NOMO-1 (cell line): ENCODE results near the gene HMGCR.

ENCODE experiments used
- DNase-seq, 2 experiments: peaks; one replicate each; lab custom pipeline; 2025; ENCODE audit not compliant: unreplicated experiment in 2 of 2; lab: John Stamatoyannopoulos, UW

Gene HMGCR

GRCh38 chr5:75340714-75341478 is 3.9 kb downstream of the HMGCR start:
- no peak for DNase-seq

- DNase-seq, result no peak
These were observed 4.9 kb downstream of the HMGCR start for GRCh38 chr5:75341934-75342333.

GRCh38 chr5:75342836-75343235 is 5.8 kb downstream of the HMGCR start:
- no peak for DNase-seq

- no peak for DNase-seq
These were observed 11.2 kb downstream of the HMGCR start for GRCh38 chr5:75348241-75348640.

GRCh38 chr5:75349663-75350062 is 12.6 kb downstream of the HMGCR start:
- no peak for DNase-seq

GRCh38 chr5:75351139-75351926 is 14.3 kb downstream of the HMGCR start:
- no peak for DNase-seq

- no peak for DNase-seq
These were observed 18.2 kb downstream of the HMGCR start for GRCh38 chr5:75355236-75355635.

- no peak for DNase-seq
These were observed 19.7 kb downstream of the HMGCR start for GRCh38 chr5:75356719-75357118.

GRCh38 chr5:75358117-75358516 is 21.1 kb downstream of the HMGCR start:
- no peak for DNase-seq

GRCh38 chr5:75361310-75361709 is 24.3 kb downstream of the HMGCR start:
- no peak for DNase-seq

GRCh38 chr5:75362474-75362975 is 25.5 kb downstream of the HMGCR start:
- DNase-seq, result no peak

- DNase-seq, result no peak
These were observed 26.1 kb downstream of the HMGCR start for GRCh38 chr5:75363111-75363510.

- DNase-seq, result no peak
These were observed 26.9 kb downstream of the HMGCR start for GRCh38 chr5:75363726-75364495.

GRCh38 chr5:75364571-75365280 is 27.7 kb downstream of the HMGCR start:
- DNase-seq, result no peak

GRCh38 chr5:75365740-75366139 is 28.7 kb downstream of the HMGCR start:
- DNase-seq, result no peak

GRCh38 chr5:75366787-75367186 is 29.8 kb downstream of the HMGCR start:
- no peak for DNase-seq

GRCh38 chr5:75367401-75367800 is 30.4 kb downstream of the HMGCR start:
- no peak for DNase-seq

GRCh38 chr5:75368391-75368790 is 31.4 kb downstream of the HMGCR start:
- no peak for DNase-seq

GRCh38 chr5:75373862-75374261 is 36.8 kb downstream of the HMGCR start:
- DNase-seq, result no peak

- DNase-seq, result no peak
These were observed 37.4 kb downstream of the HMGCR start for GRCh38 chr5:75374394-75374814.

GRCh38 chr5:75375414-75375813 is 38.4 kb downstream of the HMGCR start:
- DNase-seq, result no peak
